Transverse colon (tissue), 4 donors: ENCODE results near the gene DOCK1.

Experiments
- CTCF ChIP-seq, 5 experiments: fragments of 200-600 bp in 3 of 5; fragments of 450-650 bp in 2 of 5; sonication (generic) in 3 of 5; IDR thresholded peaks; 1 replicate in 2 of 5; 2 replicates in 3 of 5; pipeline ENCODE4 v1.5.1; 2016 to 2017; ENCODE audit warnings: antibody characterized with exemption in 5 of 5, inconsistent platforms in 3 of 5, mild to moderate bottlenecking in 2 of 5, moderate library complexity in 1 of 5
- EP300 ChIP-seq: sonication (generic); formaldehyde crosslinking; IDR thresholded peaks from one replicate; pipeline ENCODE4 v1.6.1; 2017; ENCODE audit warnings: antibody characterized with exemption, low read depth
- POLR2AphosphoS5 ChIP-seq, 3 donors: sonication (generic); formaldehyde crosslinking; IDR thresholded peaks; one replicate each; pipeline ENCODE4 v1.6.1; 2016; ENCODE audit warnings: antibody characterized with exemption in 3 of 3

- TF ChIP-seq POLR2AphosphoS5 (IDR thresholded peaks at IDR 0.05) (no peak), CTCF (IDR thresholded peaks at IDR 0.05) (no peak), EP300 (no peak)
These were observed 212.8 kb downstream of the DOCK1 start for GRCh38 chr10:127118034-127118433.
